Trophoblast cell (in vitro differentiated cells and primary cell): ENCODE data around the gene CCNC.

Experiments used
- DNase-seq, 2 donors: peaks; one replicate each; pipeline ENCODE4 v3.0.0-alpha.2; 2016
- H2AFZ ChIP-seq: 2 replicates; pipeline ENCODE4 v1.6.1; 2013; ENCODE audit warnings: low read length, moderate library complexity, mild to moderate bottlenecking; ENCODE audit not compliant: insufficient read depth, poor library complexity
- H2AK5ac ChIP-seq: 2 replicates; pipeline ENCODE4 v1.6.1; 2013; ENCODE audit warnings: mild to moderate bottlenecking, low read length
- H2BK120ac ChIP-seq: 2 replicates; pipeline ENCODE4 v1.6.1; 2013; ENCODE audit warnings: low read length, mild to moderate bottlenecking, moderate library complexity; ENCODE audit not compliant: insufficient read depth, poor library complexity
- H2BK12ac ChIP-seq: 2 replicates; pipeline ENCODE4 v1.6.1; 2013; ENCODE audit warnings: mild to moderate bottlenecking, low read length, moderate library complexity
- H2BK5ac ChIP-seq: 2 replicates; pipeline ENCODE4 v1.6.1; 2013; ENCODE audit warnings: low read length, low read depth, moderate library complexity, mild to moderate bottlenecking; ENCODE audit not compliant: poor library complexity
- H3K14ac ChIP-seq: 2 replicates; pipeline ENCODE4 v1.6.1; 2013; ENCODE audit warnings: mild to moderate bottlenecking, low read length
- H3K18ac ChIP-seq: 2 replicates; pipeline ENCODE4 v1.6.1; 2013; ENCODE audit warnings: mild to moderate bottlenecking, low read length
- H3K23ac ChIP-seq: 2 replicates; pipeline ENCODE4 v1.6.1; 2013; ENCODE audit warnings: low read length
- H3K27ac ChIP-seq: 2 replicates; pipeline ENCODE4 v1.5.1; 2013; ENCODE audit warnings: low read depth, mild to moderate bottlenecking, inconsistent platforms, low read length, moderate library complexity
- H3K27me3 ChIP-seq: 2 replicates; pipeline ENCODE4 v1.6.1; 2013; ENCODE audit warnings: inconsistent platforms, mild to moderate bottlenecking, low read length, moderate library complexity; ENCODE audit not compliant: insufficient read depth
- H3K36me3 ChIP-seq, 2 experiments: 1 replicate in 1 of 2; 2 replicates in 1 of 2; pipeline ENCODE4 v1.6.1; 2013; ENCODE audit warnings: low read length in 2 of 2, mild to moderate bottlenecking in 2 of 2, moderate library complexity in 1 of 2; ENCODE audit not compliant: insufficient read depth in 2 of 2, control insufficient read depth in 1 of 2
- H3K4ac ChIP-seq: 2 replicates; pipeline ENCODE4 v1.6.1; 2013; ENCODE audit warnings: low read depth, mild to moderate bottlenecking, low read length, moderate library complexity
- H3K4me1 ChIP-seq, 2 experiments: 1 replicate in 1 of 2; 2 replicates in 1 of 2; pipeline ENCODE4 v1.6.1; 2013; ENCODE audit warnings: low read length in 2 of 2, mild to moderate bottlenecking in 2 of 2, moderate library complexity in 1 of 2; ENCODE audit not compliant: insufficient read depth in 2 of 2, control insufficient read depth in 1 of 2
- H3K4me2 ChIP-seq: 2 replicates; pipeline ENCODE4 v1.6.1; 2013; ENCODE audit warnings: inconsistent platforms, mild to moderate bottlenecking, low read length, moderate library complexity
- H3K4me3 ChIP-seq: 2 replicates; pipeline ENCODE4 v1.5.1; 2013; ENCODE audit warnings: mild to moderate bottlenecking, low read depth, low read length, inconsistent platforms
- H3K79me1 ChIP-seq: one replicate; pipeline ENCODE4 v1.6.1; 2013; ENCODE audit warnings: low read length
- H3K79me2 ChIP-seq: 2 replicates; pipeline ENCODE4 v1.6.1; 2013; ENCODE audit warnings: low read length, mild to moderate bottlenecking; ENCODE audit not compliant: control insufficient read depth, insufficient read depth, poor library complexity
- H3K9ac ChIP-seq: 2 replicates; pipeline ENCODE4 v1.6.1; 2013; ENCODE audit warnings: mild to moderate bottlenecking, low read length
- H3K9me3 ChIP-seq: 2 replicates; pipeline ENCODE4 v1.6.1; 2013; ENCODE audit warnings: low read depth, mild to moderate bottlenecking, control low read depth, inconsistent platforms, low read length; ENCODE audit not compliant: insufficient read depth
- H4K12ac ChIP-seq: 2 replicates; pipeline ENCODE4 v1.6.1; 2013; ENCODE audit warnings: low read depth, mild to moderate bottlenecking, low read length, moderate library complexity
- H4K8ac ChIP-seq: 2 replicates; pipeline ENCODE4 v1.6.1; 2013; ENCODE audit warnings: low read depth, mild to moderate bottlenecking, low read length, moderate library complexity
- H4K91ac ChIP-seq: one replicate; pipeline ENCODE4 v1.6.1; 2013; ENCODE audit warnings: low read depth, mild to moderate bottlenecking, low read length, moderate library complexity
- WGBS: extraction: QIAGEN DNeasy Blood & Tissue Kit; methylation state at CpG from one replicate; pipeline ENCODE4 v1.1.7; 2013; ENCODE audit warnings: missing lambda C conversion rate; ENCODE audit not compliant: insufficient read length, insufficient coverage; ENCODE audit errors: extremely low coverage; 5-methylcytosine and 5-hydroxymethylcytosine counted together

CCNC gene

GRCh38 chr6:99605911-99606655 is 37.6 kb upstream of the CCNC start:
- Histone ChIP-seq H2AK5ac (no peak overlapping the region), H4K91ac (no peak overlapping the region), H3K4me1 (peaks cover 0 to 7% of the 10 kb centered on the region in 2 experiments), H3K79me2 (no peaks in the 10 kb centered on the region), H2BK5ac (no peak overlapping the region), H3K4ac (no peak overlapping the region), H3K14ac (no peak overlapping the region), H4K8ac (no peak overlapping the region), H4K12ac (no peak overlapping the region), H3K79me1 (no peaks in the 10 kb centered on the region), H3K18ac (no peak overlapping the region), H3K9ac (no peak overlapping the region), H2BK12ac (no peak overlapping the region), H3K9me3 (peaks cover 8% of the 10 kb centered on the region), H3K27me3 (peaks cover 85% of the 10 kb centered on the region), H3K23ac (no peak overlapping the region), H2BK120ac (no peak overlapping the region), H3K4me2 (no peak overlapping the region), H3K27ac (no peak overlapping the region), H2AFZ (no peak overlapping the region), H3K4me3 (no peak overlapping the region), H3K36me3 (no peaks in the 10 kb centered on the region)
- WGBS, result no CpG with 5 or more reads among the region's 16 CpGs
- no peak for DNase-seq

- Histone ChIP-seq H3K79me1 (no peaks in the 10 kb centered on the region), H3K23ac (no peak overlapping the region), H3K4me1 (peaks cover 0 to 7% of the 10 kb centered on the region in 2 experiments), H2BK12ac (no peak overlapping the region), H3K4me2 (no peak overlapping the region), H3K9ac (no peak overlapping the region), H3K9me3 (peaks cover 8% of the 10 kb centered on the region), H3K79me2 (no peaks in the 10 kb centered on the region), H4K8ac (no peak overlapping the region), H3K27ac (no peak overlapping the region), H2BK120ac (no peak overlapping the region), H3K14ac (no peak overlapping the region), H4K91ac (no peak overlapping the region), H3K27me3 (peaks cover 86% of the 10 kb centered on the region), H3K4ac (no peak overlapping the region), H2BK5ac (no peak overlapping the region), H3K18ac (no peak overlapping the region), H2AFZ (no peak overlapping the region), H2AK5ac (no peak overlapping the region), H3K36me3 (no peaks in the 10 kb centered on the region), H3K4me3 (no peak overlapping the region), H4K12ac (no peak overlapping the region)
- no peak for DNase-seq
- WGBS, result no CpG with 5 or more reads among the region's 20 CpGs
Observed at GRCh38 chr6:99605074-99605734, 36.7 kb upstream of the CCNC start.

GRCh38 chr6:99604166-99605073 is 36.0 kb upstream of the CCNC start:
- Histone ChIP-seq H4K91ac (no peak overlapping the region), H4K8ac (no peak overlapping the region), H2BK120ac (no peak overlapping the region), H3K9ac (no peak overlapping the region), H3K23ac (no peak overlapping the region), H3K79me2 (no peaks in the 10 kb centered on the region), H3K4me1 (peaks cover 0 to 7% of the 10 kb centered on the region in 2 experiments), H3K27me3 (peaks cover 82% of the 10 kb centered on the region), H3K27ac (no peak overlapping the region), H2BK5ac (no peak overlapping the region), H2BK12ac (no peak overlapping the region), H2AK5ac (no peak overlapping the region), H3K9me3 (peaks cover 8% of the 10 kb centered on the region), H3K79me1 (no peaks in the 10 kb centered on the region), H3K4ac (no peak overlapping the region), H2AFZ (no peak overlapping the region), H3K4me3 (no peak overlapping the region), H4K12ac (no peak overlapping the region), H3K18ac (no peak overlapping the region), H3K4me2 (no peak overlapping the region), H3K14ac (no peak overlapping the region), H3K36me3 (no peaks in the 10 kb centered on the region)
- no CpG with 5 or more reads among the region's 31 CpGs for WGBS
- DNase-seq, result no peak

- Histone ChIP-seq H3K36me3 (no peaks in the 10 kb centered on the region), H3K27me3 (peaks cover 74% of the 10 kb centered on the region), H3K23ac (no peak overlapping the region), H3K27ac (no peak overlapping the region), H3K9me3 (peaks cover 8% of the 10 kb centered on the region), H2BK5ac (no peak overlapping the region), H2AK5ac (no peak overlapping the region), H3K4me3 (no peak overlapping the region), H3K4me2 (peak overlapping the region; percentile 65), H4K8ac (no peak overlapping the region), H4K12ac (no peak overlapping the region), H4K91ac (no peak overlapping the region), H3K4me1 (peaks cover 0 to 7% of the 10 kb centered on the region in 2 experiments), H3K18ac (no peak overlapping the region), H3K14ac (no peak overlapping the region), H3K79me1 (no peaks in the 10 kb centered on the region), H2BK120ac (no peak overlapping the region), H3K9ac (no peak overlapping the region), H3K4ac (no peak overlapping the region), H3K79me2 (no peaks in the 10 kb centered on the region), H2BK12ac (no peak overlapping the region), H2AFZ (no peak overlapping the region)
- WGBS, result no CpG with 5 or more reads among the region's 55 CpGs
- peak in 1 of 2 donors; percentile 46 for DNase-seq
Observed at GRCh38 chr6:99603421-99604165, 35.1 kb upstream of the CCNC start.
